NCI-H1436 treated with DMSO at 0.1 percent for 48 hours (cell line): Measurements from ENCODE around the gene SREK1IP1.

Source experiments
- DNase-seq: peaks from one replicate; lab custom pipeline; 2025; lab: John Stamatoyannopoulos, UW

SREK1IP1 gene

DNA sequence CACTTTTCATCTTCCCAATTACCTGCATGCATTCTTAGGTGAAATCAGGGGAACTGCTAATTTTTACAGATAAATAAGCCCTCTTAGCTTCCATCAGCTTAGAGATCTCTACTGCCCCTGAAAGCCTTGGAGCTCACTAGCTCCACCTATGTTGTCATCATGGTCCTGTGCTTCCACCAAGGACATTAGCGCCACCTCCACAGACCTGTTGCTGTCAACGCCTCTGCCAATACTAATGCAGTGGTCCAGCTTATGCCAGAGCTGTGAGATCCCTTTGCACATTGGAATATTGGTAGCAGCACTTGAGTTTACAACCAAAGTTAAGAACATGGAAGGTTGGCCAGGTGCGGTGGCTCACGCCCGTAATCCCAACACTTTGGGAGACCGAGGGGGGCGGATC is 85.9 kb downstream of the SREK1IP1 start:
- no peak for DNase-seq

DNA sequence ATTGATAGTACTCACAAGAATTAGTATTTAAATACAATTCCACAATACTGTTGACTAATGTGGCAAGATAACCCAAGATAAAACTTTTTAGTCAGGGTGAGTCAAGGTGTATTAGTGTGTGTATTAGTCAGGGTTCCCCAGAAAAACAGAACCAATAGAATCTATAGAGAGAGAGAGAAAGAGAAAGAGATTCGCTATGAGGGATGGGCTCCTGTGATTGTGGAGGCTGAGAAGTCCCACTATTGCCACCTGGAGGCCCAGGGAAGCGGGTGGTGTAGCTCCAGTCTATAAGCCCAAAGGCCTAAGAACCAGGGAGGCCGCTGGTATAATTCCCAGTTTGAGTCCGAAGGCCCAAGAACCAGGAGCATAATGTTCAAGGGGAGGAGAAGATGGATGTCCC is 88.2 kb downstream of the SREK1IP1 start:
- DNase-seq, result no peak

DNA sequence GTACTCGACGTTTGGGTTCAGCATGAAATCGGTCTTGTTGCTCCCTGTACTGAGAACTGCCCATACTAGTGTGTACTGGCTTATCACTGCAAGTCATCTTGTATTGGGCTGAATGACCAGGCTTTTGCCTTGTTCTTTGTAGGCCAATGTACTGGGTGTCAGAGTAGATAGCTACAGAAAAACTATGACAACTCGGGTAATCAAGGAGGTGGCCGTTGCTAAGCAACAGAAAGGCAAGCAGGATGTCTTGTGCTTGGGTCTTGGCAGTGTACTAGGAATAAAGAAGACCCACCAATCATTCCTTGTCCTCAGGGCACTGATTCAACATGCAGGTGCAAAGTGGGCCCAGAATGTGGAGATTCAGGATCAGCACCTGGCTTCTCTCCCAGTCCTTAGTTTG is 90.1 kb downstream of the SREK1IP1 start:
- no peak for DNase-seq

DNA sequence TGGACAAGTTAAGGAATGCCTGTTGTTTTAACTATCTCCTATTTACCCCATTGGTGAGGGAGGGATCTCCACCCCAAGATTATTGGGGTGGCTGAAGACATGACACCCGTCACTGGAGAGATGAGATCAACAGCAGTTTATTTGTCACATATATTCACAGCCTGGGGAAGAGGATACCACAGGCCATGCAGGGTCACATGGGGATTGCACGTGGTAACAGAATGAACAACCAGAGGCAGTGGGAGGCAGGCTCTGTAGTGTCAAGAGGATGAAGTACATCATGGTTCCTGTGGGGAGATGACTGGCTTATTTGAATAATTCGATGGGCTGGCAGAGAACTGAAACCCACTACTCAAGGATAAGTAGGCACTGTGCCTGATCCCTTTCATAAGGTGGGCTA is 96.8 kb downstream of the SREK1IP1 start:
- DNase-seq, result no peak

DNA sequence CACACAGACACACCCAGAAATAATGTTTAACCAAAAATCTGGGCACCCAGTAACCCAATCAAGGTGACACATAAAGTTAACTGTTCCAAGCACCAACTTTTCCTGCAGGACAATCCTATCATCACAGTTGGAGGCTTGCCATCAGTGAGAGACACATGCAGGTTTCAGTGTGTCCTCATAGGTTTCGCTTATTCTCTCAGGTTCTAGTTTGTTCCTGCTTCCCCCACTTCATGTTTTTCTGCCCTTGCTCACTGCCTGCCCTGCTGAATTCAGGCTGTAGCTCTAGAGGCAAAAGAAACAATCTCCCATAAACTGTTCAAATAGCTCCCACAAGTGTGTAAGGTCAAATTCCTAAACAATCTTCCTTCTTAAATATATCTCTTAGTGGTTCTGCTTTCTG is 98.2 kb downstream of the SREK1IP1 start:
- no peak for DNase-seq
